K562 (cell line): ENCODE data around the gene ABCB6. TPM values are rescaled to one million over a fixed set of nuclear protein-coding genes. Genes with fewer than 3 reads are reported as not detected.

ENCODE experiments used
- ATAC-seq: fragments of 200-7000 bp; cut with Tn5 transposase; 3 replicates; pipeline ENCODE4 v1.9.1; 2020; ENCODE audit warnings: moderate library complexity
- BruUV-seq: library from RNA; stranded (reverse); fragments of 400-500 nt; replicated peaks from 2 replicates; lab custom pipeline; 2021; lab: Mats Ljungman, UMichigan
- CTCF ChIA-PET: fragments of 300-600 bp; formaldehyde crosslinking; extraction: SDS; loops from one replicate; lab custom pipeline; 2021; ENCODE audit warnings: low intra/inter-chr PET ratio; lab: Yijun Ruan, JAX
- POLR2A ChIA-PET: fragments of 300-600, 350-650 bp; sonication (Branson Sonifier 250); formaldehyde crosslinking; extraction: SDS; loops from one replicate; lab custom pipeline; 2021; ENCODE audit warnings: antibody characterized with exemption, inconsistent platforms; lab: Yijun Ruan, JAX
- DNase-seq, 4 experiments: peaks; one replicate each; pipeline versions ENCODE4 v3.0.0 to v3.0.0-alpha.2; 2011 to 2018; ENCODE audit warnings: low spot score in 3 of 4, mixed read lengths in 3 of 4; ENCODE audit errors: extremely low read depth in 1 of 4
- FAIRE-seq: peaks from 2 replicates; lab custom pipeline; 2011; peaks lifted over from hg19 to GRCh38; lab: Jason Lieb, UNC
- H2AFZ ChIP-seq: 2 replicates; pipeline ENCODE4 v1.6.0; 2011; ENCODE audit warnings: low read depth, low read length, control low read depth, inconsistent platforms
- H3K27ac ChIP-seq: fragments of 200-600 bp; 3 replicates; pipeline ENCODE4 v1.8.0; 2011; ENCODE audit warnings: low read depth, mild to moderate bottlenecking, control low read depth, inconsistent platforms, low read length, moderate library complexity, mixed read lengths; ENCODE audit errors: extremely low read depth
- H3K27me3 ChIP-seq, 2 experiments: fragments of 300-600 bp in 1 of 2; 2 replicates in 1 of 2; 3 replicates in 1 of 2; pipeline versions ENCODE4 v1.6.0 to v1.8.0; 2011; ENCODE audit warnings: inconsistent platforms in 2 of 2, low read length in 2 of 2, mild to moderate bottlenecking in 1 of 2, mixed read lengths in 1 of 2, moderate library complexity in 1 of 2; ENCODE audit not compliant: control insufficient read depth in 2 of 2, insufficient read depth in 2 of 2
- H3K36me3 ChIP-seq: fragments of 300-600 bp; 3 replicates; pipeline ENCODE4 v1.8.0; 2011; ENCODE audit warnings: mild to moderate bottlenecking, low read length, inconsistent platforms; ENCODE audit not compliant: control insufficient read depth, insufficient read depth
- H3K4me1 ChIP-seq, 2 experiments: fragments of 200-600 bp in 1 of 2; replicated peaks in 1 of 2; 2 replicates in 1 of 2; 3 replicates in 1 of 2; pipeline versions ENCODE4 v1.5.1 to v1.8.0; 2011; ENCODE audit warnings: inconsistent platforms in 2 of 2, low read length in 2 of 2, mild to moderate bottlenecking in 1 of 2, mixed read lengths in 1 of 2, moderate library complexity in 1 of 2; ENCODE audit not compliant: control insufficient read depth in 2 of 2, insufficient read depth in 2 of 2
- H3K4me2 ChIP-seq: 2 replicates; pipeline ENCODE4 v1.6.1; 2011; ENCODE audit warnings: low read length, control low read depth, inconsistent platforms, mixed read lengths; ENCODE audit not compliant: insufficient read depth
- H3K4me3 ChIP-seq: fragments of 200-600 bp; sonication (generic), shearing (Covaris generic); 2 replicates; pipeline ENCODE4 v1.5.1; 2016; ENCODE audit warnings: control low read depth, inconsistent platforms
- H3K79me2 ChIP-seq: fragments of 200-600 bp; 3 replicates; pipeline ENCODE4 v1.8.0; 2011; ENCODE audit warnings: low read length, inconsistent platforms; ENCODE audit not compliant: control insufficient read depth, insufficient read depth
- H3K9ac ChIP-seq, 2 experiments: 2 replicates each; pipeline versions ENCODE4 v1.6.0 to v1.6.1; 2011; ENCODE audit warnings: low read depth in 2 of 2, low read length in 2 of 2, control low read depth in 1 of 2, inconsistent platforms in 1 of 2, mild to moderate bottlenecking in 1 of 2, mixed read lengths in 1 of 2; ENCODE audit not compliant: insufficient read depth in 1 of 2
- H3K9me1 ChIP-seq: one replicate; pipeline ENCODE4 v1.6.0; 2011; ENCODE audit warnings: inconsistent platforms, mild to moderate bottlenecking, low read length, moderate library complexity; ENCODE audit not compliant: control insufficient read depth, insufficient read depth
- H3K9me3 ChIP-seq: replicated peaks from 2 replicates; pipeline ENCODE4 v1.5.1; 2011; ENCODE audit warnings: low read depth, low read length, inconsistent platforms; ENCODE audit not compliant: control insufficient read depth, insufficient read depth
- H4K20me1 ChIP-seq: replicated peaks from 2 replicates; pipeline ENCODE4 v1.6.1; 2011; ENCODE audit warnings: low read length, inconsistent platforms, mixed read lengths; ENCODE audit not compliant: control insufficient read depth, insufficient read depth
- BACH1 ChIP-seq: fragments of 200-800 bp; sonication (Bioruptor generic); IDR thresholded peaks from 2 replicates; pipeline ENCODE4 v1.6.1; 2016; ENCODE audit warnings: missing genetic modification characterization, missing compliant biosample characterization
- CHD4 ChIP-seq: fragments of 200-600 bp; sonication (generic); IDR thresholded peaks from 3 replicates; pipeline ENCODE4 v1.6.1; 2012; ENCODE audit warnings: low read depth, mild to moderate bottlenecking, mixed read lengths, low read length, inconsistent platforms; ENCODE audit not compliant: insufficient read depth, insufficient replicate concordance, poor library complexity, severe bottlenecking
- PHF21A ChIP-seq: fragments of 450-650 bp; IDR thresholded peaks from 2 replicates; pipeline ENCODE4 v1.6.1; 2017; ENCODE audit warnings: low read depth, borderline replicate concordance
- PYGO2 ChIP-seq: fragments of 450-650 bp; IDR thresholded peaks from 2 replicates; pipeline ENCODE4 v1.6.1; 2016; ENCODE audit warnings: mild to moderate bottlenecking, missing genetic modification characterization, moderate library complexity, missing compliant biosample characterization
- RCOR1 ChIP-seq, 2 experiments: IDR thresholded peaks; 2 replicates each; pipeline ENCODE4 v1.6.1; 2012; ENCODE audit warnings: low read depth in 2 of 2, low read length in 2 of 2, borderline replicate concordance in 1 of 2, improper control_type of control experiment in 1 of 2
- SNIP1 ChIP-seq: fragments of 450-650 bp; IDR thresholded peaks from 2 replicates; pipeline ENCODE4 v1.7.1; 2017; ENCODE audit warnings: low read depth, mild to moderate bottlenecking
- SOX6 ChIP-seq: fragments of 450-650 bp; IDR thresholded peaks from 2 replicates; pipeline ENCODE4 v1.6.1; 2014; ENCODE audit warnings: mild to moderate bottlenecking
- TCF3 ChIP-seq: sonication (generic); formaldehyde crosslinking; IDR thresholded peaks from 2 replicates; pipeline ENCODE4 v1.4.0; 2020; ENCODE audit warnings: mild to moderate bottlenecking, missing genetic modification reagents
- ZC3H11A ChIP-seq: IDR thresholded peaks from 2 replicates; pipeline ENCODE4 v1.6.1; 2012; ENCODE audit warnings: low read depth, low read length, improper control_type of control experiment
- ZNF134 ChIP-seq: fragments of 250-450 bp; sonication (Bioruptor Pico); conservative IDR thresholded peaks from 2 replicates; pipeline ENCODE4 v1.4.0; 2020
- ZNF696 ChIP-seq: fragments of 250-450 bp; sonication (Bioruptor Pico); conservative IDR thresholded peaks from 2 replicates; pipeline ENCODE4 v1.4.0; 2020; ENCODE audit warnings: mild to moderate bottlenecking, moderate library complexity
- WGBS: fragments of 100-300 bp; shearing (Covaris generic); methylation state at CpG from one replicate; pipeline ENCODE4 v1.1.6; 2016; ENCODE audit warnings: low coverage, mixed read lengths; ENCODE audit not compliant: insufficient coverage; ENCODE audit errors: missing lambda C conversion rate; 5-methylcytosine and 5-hydroxymethylcytosine counted together
- in situ Hi-C: fragments of 300-500 bp; cut with MboI; formaldehyde crosslinking; loops from 4 replicates; pipeline ENCODE4 v1.15.0; 2018; ENCODE audit warnings: inconsistent platforms, mixed read lengths
- intact Hi-C: fragments of 100-400 bp; cut with micrococcal nuclease; formaldehyde crosslinking; loops from 2 replicates; pipeline ENCODE4 v1.14.2; 2022
- polyA plus RNA-seq, 8 experiments: library from polyadenylated mRNA; depleted of rRNA in 4 of 8; stranded (reverse) in 5 of 8; unstranded in 3 of 8; fragments of >200 nt; fragmentation: Nextera tagmentation in 2 of 8; fragmentation: Illumina TruSeq in 1 of 8; extraction: Ambion mirVana in 2 of 8; extraction: Trizol in 1 of 8; gene quantifications; 2 replicates each; pipeline versions ENCODE4 v1.2.1 to v1.2.3, GENCODE V29; 2011 to 2014; ENCODE audit warnings: inconsistent platforms in 1 of 8, missing spikeins in 1 of 8
- total RNA-seq, 7 experiments: library from RNA; depleted of rRNA in 6 of 7; stranded (reverse); fragments of >200 nt in 6 of 7; fragmentation: Illumina TruSeq in 2 of 7; extraction: Trizol in 2 of 7; gene quantifications; 2 replicates each; pipeline versions ENCODE4 v1.2.1 to v1.2.3, GENCODE V29; 2011 to 2021; ENCODE audit warnings: low replicate concordance in 1 of 7

The ABCB6 gene
- total and polyA plus RNA-seq, 9 of the 15 experiments (the other 6 are each of a cell fraction or from before 2014, with no cell fraction given) = 3.7 to 29.8 (median 16.8) TPM

DNA sequence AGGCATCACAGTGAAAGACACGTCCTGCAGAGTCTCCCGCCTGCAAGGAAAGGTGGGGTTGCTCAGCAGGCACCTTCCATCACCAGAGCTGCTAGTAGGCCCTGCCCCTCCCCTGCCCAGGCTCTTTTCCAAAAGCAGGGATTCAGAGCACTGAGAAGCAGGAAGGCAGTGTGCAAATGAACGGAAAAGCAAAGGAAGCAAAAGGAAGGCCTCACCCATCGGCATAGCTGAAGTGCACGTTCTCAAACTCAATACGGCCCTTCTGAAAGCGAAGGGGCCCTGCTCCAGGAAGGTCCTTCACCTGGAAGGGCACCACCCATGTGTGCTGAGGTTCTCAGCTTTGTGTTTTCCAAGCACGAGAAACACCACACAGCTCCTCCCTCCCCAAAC lies 5.7 kb downstream of the ABCB6 start:
- H3K27me3 ChIP-seq = no peaks in the 10 kb centered on the region
- TF ChIP-seq RCOR1 (IDR thresholded peaks at IDR 0.05; ENCODE audit: borderline replicate concordance in 1 of 2, low read depth in 2 of 2, low read length in 2 of 2) (no peak), PHF21A (no peak), BACH1 (tag) (no peak), SOX6 (no peak), TCF3 (CRISPR knock-in tag) (no peak), SNIP1 (no peak), ZC3H11A (no peak), CHD4 (no peak), PYGO2 (tag) (no peak), ZNF134 (CRISPR knock-in tag) (no peak), ZNF696 (CRISPR knock-in tag) (no peak)
- no peaks in the 10 kb centered on the region for H3K9me1 ChIP-seq
- peaks cover 6% of the 10 kb centered on the region; the same call in 1 of the 2 replicates for H4K20me1 ChIP-seq
- no peak overlapping the region for H3K4me2 ChIP-seq
- ATAC-seq (no peak), DNase-seq (no peak), FAIRE-seq (no peak)
- intact Hi-C loops (no loop called here), in situ Hi-C loops (no loop called here)
- peaks cover 10 to 21% of the 10 kb centered on the region in 2 experiments; a peak in 4 of 5 replicates for H3K4me1 ChIP-seq
- H3K36me3 ChIP-seq = peaks cover 80% of the 10 kb centered on the region
- H3K79me2 ChIP-seq = peaks cover 20% of the 10 kb centered on the region
- H3K27ac ChIP-seq = no peak overlapping the region
- BruUV-seq = no TSS peak
- H2AFZ ChIP-seq = no peak overlapping the region
- H3K9ac ChIP-seq = no peak overlapping the region
- WGBS = 84% methylated on average over 6 of the region's 8 CpGs
- CTCF ChIA-PET = no interaction called here
- no peak overlapping the region for H3K4me3 ChIP-seq
- no peaks in the 10 kb centered on the region for H3K9me3 ChIP-seq
- POLR2A ChIA-PET = no interaction called here
